ENCODE measurements around the gene NUTM1.

DNA sequence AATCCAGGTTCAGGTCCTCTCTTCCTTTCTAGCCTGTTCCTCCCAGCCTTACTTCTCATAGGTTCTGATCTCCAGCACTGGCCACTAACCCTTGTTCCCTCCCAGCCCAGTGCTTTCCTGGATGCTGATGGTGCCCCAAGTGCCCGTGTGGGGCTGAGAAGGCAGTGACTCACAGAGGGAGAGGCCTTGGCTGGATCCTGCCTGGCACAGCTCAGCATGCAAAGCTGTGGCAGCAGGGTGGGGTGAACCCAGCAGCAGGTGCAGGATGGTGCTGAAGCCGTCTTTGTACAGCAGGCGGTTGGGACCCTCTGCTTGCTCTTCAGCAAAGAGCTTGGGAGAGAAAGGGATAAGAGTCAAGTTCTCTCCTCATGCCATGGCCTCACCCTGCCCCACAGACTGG, 16.3 kb downstream of the NUTM1 start:
- TF ChIP-seq GATA3 (IDR thresholded peaks at IDR 0.05; ENCODE audit: low read depth, low read length) (no peak), GATA2 (IDR thresholded peaks at IDR 0.05; ENCODE audit: low read depth, low read length) (no peak)
